NCI-H2107 (cell line): ENCODE measurements around the gene C12orf57.

Experiments used
- DNase-seq: peaks from one replicate; lab custom pipeline; 2025; lab: John Stamatoyannopoulos, UW

C12orf57 gene

DNA sequence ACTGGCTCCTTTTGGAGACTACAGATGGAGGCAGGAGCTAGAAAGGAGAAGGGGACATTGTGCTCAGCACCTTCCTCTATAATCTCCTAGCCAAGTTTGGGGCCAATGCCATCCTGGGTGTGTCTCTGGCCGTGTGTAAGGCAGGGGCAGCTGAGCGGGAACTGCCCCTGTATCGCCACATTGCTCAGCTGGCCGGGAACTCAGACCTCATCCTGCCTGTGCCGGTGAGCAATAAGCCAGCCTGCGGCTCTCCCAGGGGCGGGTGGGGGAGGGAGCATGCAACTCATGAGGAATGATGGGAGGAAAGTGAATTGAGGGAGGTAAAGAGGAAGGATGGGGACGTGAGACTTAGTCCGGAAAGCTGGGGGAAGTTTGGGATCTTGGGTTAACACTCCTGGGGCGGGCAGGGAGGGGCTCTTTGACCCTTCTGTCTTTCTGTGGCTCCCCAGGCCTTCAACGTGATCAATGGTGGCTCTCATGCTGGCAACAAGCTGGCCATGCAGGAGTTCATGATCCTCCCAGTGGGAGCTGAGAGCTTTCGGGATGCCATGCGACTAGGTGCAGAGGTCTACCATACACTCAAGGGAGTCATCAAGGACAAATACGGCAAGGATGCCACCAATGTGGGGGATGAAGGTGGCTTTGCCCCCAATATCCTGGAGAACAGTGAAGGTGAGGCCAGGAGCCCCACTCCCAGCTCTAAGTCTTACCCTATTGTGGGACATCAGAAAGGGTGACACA is 26.2 kb upstream of the C12orf57 start:
- DNase-seq: no peak

DNA sequence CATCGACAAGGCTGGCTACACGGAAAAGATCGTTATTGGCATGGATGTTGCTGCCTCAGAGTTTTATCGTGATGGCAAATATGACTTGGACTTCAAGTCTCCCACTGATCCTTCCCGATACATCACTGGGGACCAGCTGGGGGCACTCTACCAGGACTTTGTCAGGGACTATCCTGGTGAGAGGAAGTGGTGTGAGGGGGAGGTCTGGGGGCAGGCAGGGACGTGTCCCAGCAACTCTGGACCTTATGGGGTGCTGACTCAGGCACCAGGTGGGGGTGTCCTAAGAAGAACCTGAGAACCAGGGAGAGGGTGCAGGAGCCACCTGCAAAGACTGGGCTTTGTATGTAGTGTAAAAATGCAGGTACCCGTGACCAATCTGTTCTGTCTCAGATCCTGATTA is 24.2 kb upstream of the C12orf57 start:
- no peak for DNase-seq

- DNase-seq: no peak
Measured at GRCh38 chr12:6921539-6921938, 22.3 kb upstream of the C12orf57 start.

- DNase-seq: no peak
Measured at GRCh38 chr12:6921996-6922946, 21.6 kb upstream of the C12orf57 start.

- DNase-seq: no peak
Measured at GRCh38 chr12:6923003-6923732, 20.7 kb upstream of the C12orf57 start.

GRCh38 chr12:6923851-6924250 is 20.0 kb upstream of the C12orf57 start:
- DNase-seq: no peak

GRCh38 chr12:6925239-6925539 is 18.6 kb upstream of the C12orf57 start:
- DNase-seq: no peak

- DNase-seq: no peak
Measured at GRCh38 chr12:6925540-6926279, 18.1 kb upstream of the C12orf57 start.

GRCh38 chr12:6927379-6928021 is 16.3 kb upstream of the C12orf57 start, which contains the start of gene ATN1:
TSS of gene ATN1 (plus strand) at chr12:6927959. CDS start at chr12:6934002, 6,043 bp downstream.
- DNase-seq: no peak

DNA sequence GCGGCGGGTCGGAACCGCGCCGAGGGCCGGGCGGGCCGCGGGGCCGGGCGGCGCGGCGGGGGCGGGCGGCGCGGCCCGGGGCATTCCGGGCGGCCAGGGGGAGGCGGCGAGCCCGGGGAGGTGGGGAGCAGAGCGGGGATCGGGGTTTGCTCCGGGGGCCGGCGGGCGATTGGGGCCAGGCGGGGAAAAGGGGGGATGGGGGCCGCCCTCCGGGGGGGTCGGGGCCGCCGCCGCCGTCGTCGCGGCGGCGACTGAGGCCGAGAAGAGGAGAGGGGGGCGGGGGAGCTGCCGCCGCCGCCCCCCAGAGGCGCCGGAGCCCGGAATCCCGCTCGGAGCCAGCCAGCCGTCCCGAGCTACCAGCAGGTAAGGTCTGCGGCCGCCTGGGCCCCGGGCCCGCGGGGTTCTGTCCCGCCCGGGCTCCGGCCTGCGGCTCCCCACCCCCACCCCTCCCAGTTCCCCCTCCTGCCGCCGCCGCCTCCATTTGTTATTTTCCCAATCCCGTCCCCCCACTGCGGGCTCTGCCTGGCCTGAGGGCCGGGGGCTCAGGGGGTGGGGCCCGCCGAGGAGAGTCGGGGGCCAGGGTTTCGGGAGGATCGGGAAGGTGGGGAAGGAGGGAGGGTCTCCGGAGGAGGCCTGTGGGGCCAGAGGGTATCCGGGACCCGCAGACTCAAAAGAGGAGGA is 15.7 kb upstream of the C12orf57 start:
- DNase-seq: no peak

- DNase-seq: no peak
Measured at GRCh38 chr12:6928703-6929407, 15.0 kb upstream of the C12orf57 start.

DNA sequence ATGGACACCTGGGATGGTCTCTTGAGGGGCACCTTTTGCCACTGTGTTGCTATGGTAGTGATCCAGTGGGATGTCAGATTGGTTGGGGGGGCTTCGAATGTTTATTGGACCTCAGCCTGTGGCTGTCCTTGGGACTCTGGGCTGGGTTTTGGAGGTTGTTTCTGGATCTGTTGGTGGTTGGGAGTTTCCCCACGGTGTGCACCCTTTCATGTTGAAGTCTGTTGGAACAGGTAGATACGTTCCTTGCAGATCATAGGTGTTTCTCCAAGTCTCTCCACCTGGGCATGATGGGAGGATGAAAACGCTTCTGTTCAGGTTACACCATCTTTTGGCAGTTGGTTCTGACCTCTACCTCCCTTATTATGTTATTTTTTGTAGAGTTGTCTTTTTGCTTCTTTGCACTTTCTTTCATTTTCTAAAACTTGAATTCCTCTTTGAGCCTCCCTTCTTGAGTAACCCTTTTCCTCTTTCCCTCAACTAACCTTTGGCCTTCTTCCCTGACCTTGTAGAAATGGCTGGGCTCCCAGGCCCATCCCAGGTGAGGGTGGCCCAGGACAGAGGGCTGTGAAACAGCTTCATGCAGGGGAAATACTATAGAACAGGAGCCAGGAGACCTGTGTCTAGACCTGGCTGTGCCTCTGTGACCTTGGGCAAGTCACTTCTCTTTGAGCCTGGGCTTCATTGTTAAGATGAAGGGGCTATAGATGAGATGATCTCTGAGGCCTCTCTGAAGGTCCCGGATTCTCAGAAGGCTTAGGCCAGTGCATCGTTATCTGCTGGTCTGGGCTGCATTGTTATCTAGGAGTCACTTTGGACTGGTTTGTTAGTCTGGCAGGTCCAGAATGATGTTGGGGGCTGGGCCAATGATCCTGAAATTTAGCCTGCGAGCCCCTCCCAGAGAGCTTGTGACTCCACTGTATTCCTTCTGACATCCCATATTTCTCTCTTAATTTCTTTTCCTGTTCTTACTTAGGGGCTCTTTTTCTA is 14.1 kb upstream of the C12orf57 start:
- no peak for DNase-seq

DNA sequence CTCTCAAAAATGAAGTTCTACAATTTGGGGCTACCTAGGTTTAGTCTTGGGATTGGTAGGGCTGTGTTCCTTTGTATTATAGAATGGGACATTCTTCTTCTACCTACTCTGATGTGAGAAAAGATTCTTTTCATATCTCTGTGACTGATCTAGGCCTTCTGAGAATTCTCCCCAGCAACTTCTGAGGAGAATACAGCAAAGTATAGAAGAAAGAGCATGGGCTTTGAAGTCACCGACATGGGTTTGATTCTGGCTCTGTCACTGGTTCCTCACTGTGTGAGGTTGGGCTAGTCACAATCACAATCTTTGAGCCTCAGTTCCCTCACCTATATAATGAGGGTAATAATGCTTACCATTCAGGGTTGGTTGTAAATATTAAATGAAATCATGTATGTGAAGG is 11.1 kb upstream of the C12orf57 start:
- no peak for DNase-seq

DNA sequence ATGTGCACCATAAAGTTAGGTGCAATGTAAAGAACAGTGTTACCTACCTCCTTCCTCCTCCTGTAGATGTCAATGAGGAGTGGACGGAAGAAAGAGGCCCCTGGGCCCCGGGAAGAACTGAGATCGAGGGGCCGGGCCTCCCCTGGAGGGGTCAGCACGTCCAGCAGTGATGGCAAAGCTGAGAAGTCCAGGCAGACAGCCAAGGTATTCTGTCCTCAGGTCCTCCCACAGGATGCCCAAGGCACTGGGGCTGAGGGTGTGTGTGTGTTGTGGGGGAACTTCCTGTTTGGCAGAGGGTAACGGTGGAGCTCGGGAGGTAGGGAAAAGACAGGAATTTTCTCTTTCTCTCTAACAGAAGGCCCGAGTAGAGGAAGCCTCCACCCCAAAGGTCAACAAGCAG is 9.7 kb upstream of the C12orf57 start:
- DNase-seq: no peak

- DNase-seq: no peak
Measured at GRCh38 chr12:6935371-6936193, 8.2 kb upstream of the C12orf57 start.

DNA sequence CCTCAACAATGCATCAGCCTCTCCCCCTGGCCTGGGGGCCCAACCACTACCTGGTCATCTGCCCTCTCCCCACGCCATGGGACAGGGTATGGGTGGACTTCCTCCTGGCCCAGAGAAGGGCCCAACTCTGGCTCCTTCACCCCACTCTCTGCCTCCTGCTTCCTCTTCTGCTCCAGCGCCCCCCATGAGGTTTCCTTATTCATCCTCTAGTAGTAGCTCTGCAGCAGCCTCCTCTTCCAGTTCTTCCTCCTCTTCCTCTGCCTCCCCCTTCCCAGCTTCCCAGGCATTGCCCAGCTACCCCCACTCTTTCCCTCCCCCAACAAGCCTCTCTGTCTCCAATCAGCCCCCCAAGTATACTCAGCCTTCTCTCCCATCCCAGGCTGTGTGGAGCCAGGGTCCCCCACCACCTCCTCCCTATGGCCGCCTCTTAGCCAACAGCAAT is 7.6 kb upstream of the C12orf57 start:
- DNase-seq: no peak

DNA sequence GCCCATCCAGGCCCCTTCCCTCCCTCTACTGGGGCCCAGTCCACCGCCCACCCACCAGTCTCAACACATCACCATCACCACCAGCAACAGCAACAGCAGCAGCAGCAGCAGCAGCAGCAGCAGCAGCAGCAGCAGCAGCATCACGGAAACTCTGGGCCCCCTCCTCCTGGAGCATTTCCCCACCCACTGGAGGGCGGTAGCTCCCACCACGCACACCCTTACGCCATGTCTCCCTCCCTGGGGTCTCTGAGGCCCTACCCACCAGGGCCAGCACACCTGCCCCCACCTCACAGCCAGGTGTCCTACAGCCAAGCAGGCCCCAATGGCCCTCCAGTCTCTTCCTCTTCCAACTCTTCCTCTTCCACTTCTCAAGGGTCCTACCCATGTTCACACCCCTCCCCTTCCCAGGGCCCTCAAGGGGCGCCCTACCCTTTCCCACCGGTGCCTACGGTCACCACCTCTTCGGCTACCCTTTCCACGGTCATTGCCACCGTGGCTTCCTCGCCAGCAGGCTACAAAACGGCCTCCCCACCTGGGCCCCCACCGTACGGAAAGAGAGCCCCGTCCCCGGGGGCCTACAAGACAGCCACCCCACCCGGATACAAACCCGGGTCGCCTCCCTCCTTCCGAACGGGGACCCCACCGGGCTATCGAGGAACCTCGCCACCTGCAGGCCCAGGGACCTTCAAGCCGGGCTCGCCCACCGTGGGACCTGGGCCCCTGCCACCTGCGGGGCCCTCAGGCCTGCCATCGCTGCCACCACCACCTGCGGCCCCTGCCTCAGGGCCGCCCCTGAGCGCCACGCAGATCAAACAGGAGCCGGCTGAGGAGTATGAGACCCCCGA is 7.0 kb upstream of the C12orf57 start:
- DNase-seq: no peak
